CD4-positive, alpha-beta T cell treated with Interleukin-12 subunit alpha and Interleukin-12 subunit beta, for 1 hour (primary cell): ENCODE results near the gene ACVR2A.

Source experiments
- DNase-seq: peaks from one replicate; pipeline ENCODE4 v3.0.0-alpha.2; 2020

The ACVR2A gene

DNA sequence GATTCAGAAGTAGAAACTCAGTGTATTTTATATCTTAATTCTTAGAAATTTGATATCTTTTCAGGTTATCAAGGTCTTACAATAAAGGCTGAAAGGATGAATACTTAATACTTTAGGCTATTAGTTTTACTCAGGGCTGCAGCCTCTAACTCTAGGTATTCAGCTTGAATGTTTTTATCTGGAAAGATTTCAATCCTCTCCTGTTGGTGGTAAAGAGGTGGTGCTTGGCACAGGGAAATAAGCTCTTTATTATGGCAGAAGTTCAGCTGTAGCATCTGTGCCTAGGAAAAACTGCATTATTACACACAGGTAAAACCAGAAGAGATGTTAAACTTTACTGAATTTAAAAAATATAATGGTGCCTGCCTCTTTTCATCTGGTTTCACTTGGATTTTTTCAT, 11.1 kb downstream of the ACVR2A start:
- DNase-seq, result no peak

DNA sequence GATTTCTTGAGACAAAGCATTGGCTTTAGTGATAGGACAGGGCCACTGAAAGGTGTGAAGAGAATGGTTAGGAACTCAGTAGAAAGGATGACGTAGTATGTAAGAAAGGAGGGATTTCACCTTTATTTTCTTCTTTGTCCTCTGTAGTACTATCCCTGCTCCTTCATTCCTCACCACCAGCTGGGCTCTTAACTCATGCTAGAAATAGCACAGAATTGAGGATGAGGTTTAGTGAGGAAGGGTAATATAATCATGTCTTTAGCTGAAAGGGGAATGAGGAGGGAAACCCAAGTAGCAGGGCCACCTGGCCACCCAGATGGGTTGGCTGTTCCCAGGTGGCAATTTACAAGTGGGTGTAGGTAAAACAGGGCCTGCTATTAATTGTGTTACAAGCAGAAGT, 15.2 kb downstream of the ACVR2A start:
- DNase-seq, result no peak

DNA sequence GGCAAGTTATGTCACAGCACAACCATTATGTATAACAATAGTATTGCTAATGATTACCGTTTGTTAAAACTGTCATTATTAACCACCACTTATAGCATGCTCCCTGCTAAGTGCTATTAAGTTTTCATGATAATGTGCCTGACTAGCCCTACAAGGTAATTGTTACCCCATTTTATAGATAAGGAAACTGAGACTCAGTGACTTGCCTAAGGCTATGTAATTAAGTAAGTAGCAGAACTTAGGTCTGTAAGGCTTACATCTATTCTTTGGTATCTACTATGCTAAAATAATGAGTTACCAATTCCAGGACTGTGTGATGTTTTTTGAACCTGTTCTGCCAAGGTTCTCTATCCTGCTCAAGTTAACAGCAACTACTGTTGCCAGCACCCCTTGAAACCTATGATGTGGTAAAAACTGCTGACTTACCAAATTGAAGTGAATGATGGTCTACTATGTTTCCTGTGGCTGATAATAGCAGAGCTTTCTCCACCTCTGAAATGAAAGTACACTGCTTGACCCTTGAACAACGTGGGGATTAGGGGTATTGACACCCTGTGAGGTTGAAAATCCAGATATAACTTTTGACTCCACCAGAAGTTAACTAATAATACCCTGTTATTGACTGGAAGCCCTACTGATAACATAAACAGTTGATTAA, 18.2 kb downstream of the ACVR2A start:
- no peak for DNase-seq

DNA sequence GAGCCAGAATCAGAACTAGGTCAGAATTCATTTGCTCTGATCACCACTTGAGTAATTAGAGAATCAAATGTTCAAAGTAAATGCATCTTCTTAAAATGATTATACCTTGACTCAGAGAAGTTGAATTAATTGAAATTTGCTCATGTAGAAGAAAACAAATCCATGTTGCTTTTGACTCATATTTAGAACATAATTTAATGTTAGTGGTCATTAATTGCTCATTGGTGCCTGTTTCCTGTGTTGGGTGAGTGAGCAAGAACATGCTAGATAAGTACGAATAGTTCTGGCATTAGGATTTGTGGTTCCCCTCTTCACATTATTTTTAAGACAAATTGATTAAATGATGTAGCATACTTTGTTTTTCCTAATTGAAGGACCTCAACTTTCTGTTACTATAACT, 19.0 kb downstream of the ACVR2A start:
- DNase-seq, result no peak

DNA sequence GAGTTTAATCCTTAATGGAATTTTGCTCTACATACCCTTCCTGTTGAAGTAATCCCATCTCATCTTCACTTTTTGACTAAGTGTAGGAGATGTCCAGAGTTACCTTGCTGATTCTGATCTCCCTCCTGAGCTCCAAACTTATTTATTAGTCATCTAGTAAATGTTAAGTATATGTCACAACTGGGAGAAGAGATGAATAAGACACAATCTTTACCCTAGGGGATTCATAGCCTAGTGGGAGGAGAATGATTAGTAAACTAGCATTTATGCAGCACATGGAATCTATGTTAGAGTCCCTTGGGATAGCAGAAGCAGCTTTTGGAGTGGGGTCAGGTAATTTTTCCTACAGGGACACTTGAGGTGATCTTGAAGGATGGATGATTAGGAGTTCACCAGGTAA, 20.7 kb downstream of the ACVR2A start:
- DNase-seq, result no peak

DNA sequence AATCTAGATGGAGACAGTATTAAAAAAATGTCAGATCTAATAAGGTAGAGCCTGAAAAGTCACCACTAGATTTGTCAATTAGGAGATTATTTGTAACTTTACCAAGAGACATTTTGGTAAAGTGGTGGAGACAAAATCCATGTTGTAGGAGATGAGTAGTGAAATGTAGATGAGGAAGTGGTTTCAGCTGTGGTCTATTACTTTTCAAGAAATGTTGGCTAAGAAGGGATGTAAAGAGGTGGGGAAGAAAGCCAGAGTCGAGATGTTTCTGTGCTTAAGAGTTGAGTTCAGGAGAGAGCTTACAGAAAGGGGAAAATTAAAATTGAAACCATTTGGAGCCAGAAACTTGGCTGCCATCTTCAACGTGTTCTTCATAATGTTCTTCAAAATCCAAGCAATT, 22.2 kb downstream of the ACVR2A start:
- no peak for DNase-seq

DNA sequence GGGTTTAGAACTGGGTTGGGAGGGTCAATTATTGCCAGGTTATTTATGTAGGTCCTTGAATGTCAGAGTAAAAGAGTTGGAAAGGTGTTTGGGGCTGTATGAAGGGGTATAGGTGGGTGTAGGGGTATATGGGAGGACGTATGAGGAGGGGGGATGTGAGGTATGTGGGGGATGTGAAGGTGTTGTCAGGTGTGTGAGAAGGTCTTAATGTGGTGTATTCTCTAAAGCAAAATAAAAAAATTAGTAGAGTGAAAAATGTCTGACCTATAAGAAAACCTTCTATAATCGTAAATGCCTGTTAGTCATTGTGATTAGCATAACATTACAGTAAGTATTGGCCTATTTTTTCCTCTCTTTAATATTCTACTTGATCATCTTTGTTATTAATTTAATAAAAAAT, 25.1 kb downstream of the ACVR2A start:
- no peak for DNase-seq

DNA sequence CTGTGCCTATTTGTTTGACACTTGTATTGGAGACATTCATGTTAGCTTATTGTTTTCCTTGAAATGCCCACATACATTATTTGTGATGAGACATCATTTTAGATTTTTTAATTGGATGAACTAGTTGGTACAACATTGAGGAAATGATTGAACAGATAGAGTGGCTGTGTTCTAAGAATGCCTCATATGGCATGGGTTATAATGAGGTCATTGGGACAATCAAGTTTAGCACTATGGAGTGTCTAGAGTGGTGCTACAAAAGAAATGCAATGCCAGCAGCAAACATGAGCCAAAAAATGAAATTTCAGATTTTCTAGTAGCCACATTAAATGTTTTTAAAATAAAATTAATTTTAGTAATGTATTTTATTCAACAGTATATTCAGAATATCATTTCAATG, 28.1 kb downstream of the ACVR2A start:
- DNase-seq, result no peak

DNA sequence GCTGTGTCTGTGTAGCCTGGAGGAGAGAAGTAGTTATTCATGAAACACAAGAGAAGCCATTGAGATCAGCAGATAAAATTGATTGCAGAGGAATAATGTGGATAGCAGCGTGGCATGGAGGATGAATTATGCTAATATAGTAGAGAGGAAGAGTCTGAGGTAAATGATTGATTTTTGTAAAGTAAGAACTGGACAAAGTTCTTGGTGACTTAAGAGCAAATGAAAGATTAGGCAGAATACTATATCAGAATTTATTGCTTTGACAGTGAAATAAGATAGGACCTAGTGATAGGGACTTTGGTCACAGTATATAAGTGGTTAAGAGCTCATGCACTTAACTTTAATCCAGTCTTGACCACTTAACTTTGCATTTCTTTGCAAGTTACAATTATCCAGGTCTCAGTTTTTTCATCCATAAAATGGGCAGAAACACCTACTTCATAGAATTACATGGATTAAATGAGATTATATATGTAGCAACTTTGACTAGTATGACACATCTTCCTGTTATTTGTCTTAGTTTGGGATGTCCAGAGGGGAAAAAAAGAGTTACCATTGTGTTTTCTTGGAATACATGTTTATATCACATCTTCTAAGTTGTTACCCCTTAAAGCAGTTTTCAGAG, 29.1 kb downstream of the ACVR2A start:
- no peak for DNase-seq

DNA sequence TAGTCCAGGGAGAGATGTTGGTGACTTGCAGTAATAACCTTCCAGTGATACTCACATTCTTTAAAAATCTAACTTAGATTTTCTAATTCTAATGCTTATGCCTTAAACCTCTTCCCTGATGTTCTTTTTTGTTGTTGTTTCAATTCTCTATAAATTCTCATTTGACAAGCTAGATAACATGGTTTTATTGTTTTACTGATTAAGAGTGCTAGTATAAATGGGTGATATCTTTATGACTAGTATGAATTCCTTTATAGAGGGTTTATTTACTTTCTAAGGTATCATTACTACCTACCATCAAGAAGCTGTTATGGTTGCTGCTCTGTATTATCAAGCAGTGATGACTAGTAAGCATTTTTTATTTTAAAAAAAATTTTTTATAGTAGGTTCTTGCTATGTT, 35.0 kb downstream of the ACVR2A start:
- no peak for DNase-seq

DNA sequence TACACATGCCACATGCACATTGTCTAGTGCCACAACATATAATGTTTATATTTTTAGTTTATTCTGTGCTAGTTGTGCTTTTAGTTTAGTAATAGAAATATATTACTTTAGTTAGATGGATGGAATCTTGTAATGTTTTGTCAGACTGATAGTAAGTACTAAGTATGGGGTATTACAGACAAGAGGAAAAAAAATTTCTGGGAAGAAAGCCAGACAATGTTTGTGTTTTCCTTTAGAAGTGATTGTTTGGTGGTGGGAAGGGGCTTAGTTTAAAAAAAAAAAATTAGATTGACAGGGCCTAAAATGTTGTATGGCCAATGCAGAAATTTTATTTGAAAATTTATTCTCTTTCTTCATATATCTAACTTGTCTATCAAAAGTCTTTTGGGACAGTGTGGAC, 37.8 kb downstream of the ACVR2A start:
- no peak for DNase-seq

DNA sequence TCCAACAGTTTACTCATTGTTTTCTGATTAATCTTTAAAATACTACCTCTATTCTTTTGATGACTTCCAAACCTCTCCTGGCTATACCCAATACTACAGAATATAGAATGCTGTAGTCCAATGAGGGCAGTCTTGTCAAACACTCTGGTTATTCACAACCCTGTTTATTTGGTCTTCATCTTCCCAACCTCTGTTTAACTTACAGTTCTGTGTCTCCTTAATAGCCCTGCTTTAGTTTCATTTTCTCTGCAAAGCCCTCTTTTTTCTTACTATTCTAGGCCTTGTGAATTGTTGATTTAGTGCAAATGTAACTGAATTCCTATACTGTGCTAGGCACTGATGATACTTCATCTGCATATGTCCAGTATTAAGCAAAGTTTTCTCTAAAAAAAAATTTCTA, 40.0 kb downstream of the ACVR2A start:
- DNase-seq, result no peak

DNA sequence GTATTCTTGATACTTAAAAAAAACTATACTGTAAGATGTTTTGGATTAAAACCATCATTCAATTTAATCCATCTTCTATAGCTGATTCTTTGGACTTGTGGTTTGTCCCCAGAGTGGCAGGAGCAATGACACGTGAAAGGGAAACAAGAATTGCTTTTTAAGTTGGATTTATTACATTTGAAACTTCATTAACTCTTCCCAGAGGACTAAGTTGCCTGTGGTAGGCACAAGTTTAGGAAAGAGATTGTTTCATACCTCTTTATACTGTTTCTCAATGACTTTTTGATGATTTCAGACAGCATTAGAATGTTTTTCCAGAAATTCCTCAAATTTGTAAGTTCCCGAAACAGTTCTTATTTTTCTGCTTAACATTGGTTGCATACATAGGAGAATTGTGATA, 41.3 kb downstream of the ACVR2A start:
- DNase-seq, result no peak

DNA sequence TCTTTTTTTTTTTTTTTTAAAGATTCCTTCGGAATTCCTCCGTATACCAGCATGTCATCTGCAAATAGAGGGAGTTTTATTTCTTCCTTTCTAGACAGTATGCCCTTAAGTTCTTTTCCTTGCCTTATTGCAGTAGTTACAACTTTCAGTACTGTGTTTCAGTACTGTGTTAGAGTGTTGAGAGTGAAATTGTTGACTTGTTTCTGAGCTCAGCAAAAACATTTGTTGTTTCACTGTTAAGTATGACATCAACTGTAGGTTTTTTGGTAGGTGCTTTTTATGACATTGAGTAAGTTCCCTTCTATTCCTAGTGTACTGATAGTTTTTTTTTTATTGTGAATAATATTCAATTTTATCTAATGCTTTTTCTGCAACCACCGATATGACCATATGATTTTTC, 43.9 kb downstream of the ACVR2A start:
- DNase-seq, result no peak

DNA sequence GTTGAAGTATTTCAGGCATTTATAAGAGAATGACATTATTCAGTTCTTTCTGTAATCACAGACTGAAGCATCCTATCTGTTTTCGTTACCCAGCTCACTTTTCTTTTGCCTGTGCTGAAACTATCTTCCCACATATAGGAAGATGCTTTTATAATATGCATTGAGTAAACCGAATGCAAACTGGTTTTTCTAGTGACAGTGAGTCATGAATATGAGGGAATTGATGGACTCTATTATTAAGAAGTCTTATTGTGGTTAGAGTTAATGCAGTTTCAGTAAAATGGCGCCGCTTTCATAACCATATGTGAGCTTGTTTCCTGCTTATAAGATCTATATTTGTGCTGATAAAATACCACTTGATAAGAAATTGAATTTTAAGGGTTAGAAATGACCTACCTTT, 59.2 kb downstream of the ACVR2A start:
- no peak for DNase-seq

DNA sequence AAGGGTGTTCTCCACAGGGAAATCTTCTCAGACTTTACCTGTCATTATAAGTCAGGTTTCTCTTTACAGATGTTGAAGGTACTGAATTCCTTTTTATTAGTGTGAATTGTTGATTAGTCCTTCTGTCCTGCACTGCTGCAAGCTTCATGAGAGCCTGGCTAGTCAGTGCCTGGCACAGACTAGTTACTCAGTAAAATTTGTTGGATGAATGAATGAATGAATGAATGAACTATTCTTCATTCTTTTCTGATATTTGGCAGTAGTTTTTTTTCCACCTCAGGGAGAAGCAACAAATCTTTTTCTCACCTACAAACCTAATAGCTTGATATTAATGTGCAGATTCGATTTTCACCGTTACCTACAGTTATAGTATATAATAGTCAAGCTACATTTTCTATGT, 64.3 kb downstream of the ACVR2A start:
- no peak for DNase-seq

DNA sequence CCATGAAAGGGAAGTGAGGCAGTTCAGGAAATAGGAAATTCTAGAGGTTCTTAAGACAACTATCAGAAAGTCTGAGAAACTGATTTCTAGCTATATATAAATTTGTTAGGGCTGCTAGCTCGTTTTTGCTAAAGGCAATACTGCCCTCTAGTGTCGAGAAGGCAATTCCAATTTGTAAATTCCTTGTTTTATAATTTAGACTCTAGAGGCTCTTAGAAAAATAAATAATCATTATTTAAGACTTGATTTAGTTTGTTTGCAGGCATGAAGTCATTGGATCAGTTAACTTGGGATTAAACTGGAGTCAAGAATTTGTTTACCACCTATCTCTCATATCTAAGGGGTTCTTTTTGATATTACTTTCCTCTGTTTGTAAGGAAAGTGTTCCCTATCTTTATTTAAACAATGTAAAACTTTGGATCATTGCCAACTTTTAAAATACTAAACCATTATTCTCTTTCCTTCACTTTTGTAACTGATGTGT, 66.2 kb downstream of the ACVR2A start:
- peak; percentile 67 for DNase-seq

DNA sequence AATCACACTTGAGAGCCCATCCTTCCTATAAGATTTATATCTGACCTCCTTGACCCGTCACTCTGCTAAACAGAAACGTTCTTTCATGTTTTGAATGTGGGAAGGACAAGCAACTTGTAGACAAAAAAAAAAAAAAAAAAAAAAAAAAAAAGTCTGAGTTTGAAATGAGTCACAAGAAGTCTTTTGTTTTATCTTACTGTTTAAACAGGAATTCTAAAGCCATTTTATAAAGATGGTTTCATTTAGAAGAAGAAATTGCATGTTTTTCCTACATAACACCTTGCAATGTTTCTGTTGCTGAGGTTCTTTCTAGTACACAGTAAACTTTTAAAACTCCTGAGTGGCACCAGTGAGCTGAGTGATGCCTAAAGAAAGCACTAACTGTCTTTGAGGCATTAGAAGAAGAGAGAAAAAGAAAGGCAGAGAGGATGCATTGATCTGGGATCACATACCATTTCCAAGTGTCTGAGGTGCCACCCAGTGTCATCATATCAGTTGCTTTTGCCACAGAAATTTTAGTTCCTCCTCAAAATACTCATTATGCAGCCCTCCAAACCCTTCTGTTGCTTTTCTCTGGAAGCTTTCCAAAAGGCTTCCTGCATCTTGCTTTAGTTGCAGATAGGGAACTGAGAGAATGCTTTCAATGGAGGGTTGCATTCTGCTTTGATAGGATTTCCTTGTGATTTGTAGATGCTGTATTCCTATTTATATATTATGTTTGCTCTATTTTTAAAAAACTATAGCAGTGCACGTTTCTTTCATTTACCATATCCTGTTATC, 69.1 kb downstream of the ACVR2A start:
- DNase-seq, result no peak

DNA sequence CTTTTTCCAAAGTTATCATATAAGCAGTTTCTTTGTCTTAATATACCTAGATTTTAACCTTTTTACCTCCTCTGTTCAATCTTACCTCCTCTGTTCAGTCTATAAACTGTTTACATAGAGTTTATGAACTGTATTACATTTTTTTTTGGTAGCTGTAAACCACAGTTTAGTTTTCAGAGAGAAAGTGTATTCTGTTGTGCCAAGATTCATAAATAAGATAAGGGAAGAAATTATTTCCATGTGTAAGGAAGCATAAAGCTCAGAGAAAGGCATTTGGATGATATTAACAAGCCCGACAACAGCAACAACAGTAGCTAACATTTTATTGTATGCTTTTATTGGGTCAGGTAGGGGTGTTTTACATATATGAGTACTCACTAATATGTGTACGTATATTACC, 71.2 kb downstream of the ACVR2A start:
- DNase-seq, result no peak

DNA sequence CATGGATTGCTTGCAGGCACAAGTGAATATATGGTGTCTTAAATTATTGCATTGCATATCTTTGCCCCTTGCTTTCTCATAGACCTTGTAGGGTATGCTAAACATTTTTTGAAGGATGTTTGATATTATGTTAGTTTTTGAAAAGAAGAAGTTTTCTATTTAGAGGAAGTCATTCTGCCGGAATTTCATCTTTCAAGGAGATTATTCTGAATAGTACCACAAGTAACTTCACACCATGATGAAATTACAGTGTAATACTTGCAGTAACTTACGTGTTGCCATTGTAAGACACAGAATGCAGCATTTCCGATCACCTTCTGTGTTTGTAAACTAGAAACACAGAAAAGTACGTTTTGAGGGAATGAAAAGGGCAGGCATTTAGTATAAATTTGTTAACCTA, 71.9 kb downstream of the ACVR2A start:
- DNase-seq, result no peak

DNA sequence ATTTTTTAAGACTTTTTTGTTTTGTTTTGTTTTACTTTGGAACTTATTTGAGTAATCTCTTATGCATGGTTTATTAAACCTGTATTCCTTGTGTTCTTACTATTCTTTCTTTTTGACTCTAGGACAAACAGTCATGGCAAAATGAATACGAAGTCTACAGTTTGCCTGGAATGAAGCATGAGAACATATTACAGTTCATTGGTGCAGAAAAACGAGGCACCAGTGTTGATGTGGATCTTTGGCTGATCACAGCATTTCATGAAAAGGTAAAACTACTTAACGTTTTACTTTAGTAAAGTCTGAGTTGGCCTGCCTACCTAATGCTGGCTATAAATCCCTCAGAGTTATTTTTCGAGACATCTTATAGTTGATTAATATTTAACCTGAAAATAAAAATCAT, 72.3 kb downstream of the ACVR2A start:
- DNase-seq, result no peak

DNA sequence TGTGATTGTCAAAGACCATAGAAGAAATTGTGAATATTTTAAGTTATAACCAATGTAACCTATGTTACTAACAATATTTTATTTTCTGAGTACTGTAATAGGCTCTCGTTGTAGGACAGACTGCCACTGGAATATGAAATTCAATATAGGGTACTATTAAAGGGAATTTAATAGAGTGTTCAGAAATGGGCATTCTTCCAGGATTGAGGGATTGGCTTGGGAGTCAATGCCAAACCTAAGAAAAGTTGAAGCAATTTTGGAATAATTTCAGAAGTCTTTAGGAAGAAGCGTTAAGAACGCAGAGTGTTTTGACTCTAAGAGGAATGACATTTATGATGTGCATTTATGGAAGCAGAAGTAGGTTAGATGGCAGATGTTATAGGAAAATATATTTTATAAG, 79.0 kb downstream of the ACVR2A start:
- DNase-seq, result no peak

DNA sequence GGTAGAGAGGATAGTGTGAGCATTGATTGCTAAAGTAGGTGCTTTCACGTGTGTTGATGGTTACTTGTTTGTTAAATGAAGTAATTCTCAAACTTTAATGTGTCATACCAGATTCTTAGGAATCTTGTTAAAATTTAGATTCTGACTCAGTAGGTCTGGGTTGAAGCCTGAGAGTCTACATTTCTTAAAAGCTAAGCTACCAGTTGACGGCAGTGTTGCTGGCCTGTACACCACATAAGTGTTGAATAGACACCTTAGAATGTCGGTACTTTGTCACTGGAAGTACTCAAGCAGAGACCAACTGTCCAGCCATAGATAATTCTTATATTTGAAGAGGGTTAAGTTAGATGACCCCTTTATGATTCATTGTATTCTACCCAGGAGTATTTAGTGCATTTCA, 79.8 kb downstream of the ACVR2A start:
- DNase-seq, result no peak

DNA sequence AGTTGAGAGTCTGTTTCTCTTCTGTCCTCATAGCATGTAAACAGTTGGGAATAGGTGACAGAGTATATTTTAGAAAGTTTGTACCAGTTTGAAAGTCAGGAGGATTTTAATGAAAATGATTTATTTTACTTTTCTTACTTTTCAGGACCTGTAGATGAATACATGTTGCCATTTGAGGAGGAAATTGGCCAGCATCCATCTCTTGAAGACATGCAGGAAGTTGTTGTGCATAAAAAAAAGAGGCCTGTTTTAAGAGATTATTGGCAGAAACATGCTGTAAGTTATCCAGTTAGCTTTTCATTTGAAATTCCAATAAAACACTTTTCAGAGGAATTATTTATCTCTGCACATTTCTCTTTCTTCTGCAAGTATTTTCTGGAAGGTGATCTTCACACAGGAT, 81.1 kb downstream of the ACVR2A start:
- no peak for DNase-seq
